Upper lobe of left lung (tissue), 6 donors: ENCODE measurements around the gene ATXN3. TPM values are rescaled to one million over a fixed set of nuclear protein-coding genes. Genes with fewer than 3 reads are reported as not detected.

Source experiments
- ATAC-seq, 2 donors: fragments of 200-7000 bp; cut with Tn5 transposase; one replicate each; pipeline ENCODE4 v1.9.1; 2022; ENCODE audit warnings: mild to moderate bottlenecking in 2 of 2, moderate library complexity in 2 of 2; ENCODE audit not compliant: low FRiP score in 2 of 2
- DNase-seq, 2 donors: peaks; one replicate each; pipeline ENCODE4 v3.0.0-alpha.2; 2019 to 2020
- H3K27ac ChIP-seq, 4 donors: fragments of 200-600 bp; sonication (generic); one replicate each; pipeline ENCODE4 v1.5.1; 2016 to 2019
- H3K27me3 ChIP-seq, 4 donors: fragments of 200-600 bp; sonication (generic); one replicate each; pipeline ENCODE4 v1.5.1; 2017 to 2019
- H3K36me3 ChIP-seq, 4 donors: fragments of 200-600 bp; sonication (generic); one replicate each; pipeline ENCODE4 v1.5.1; 2016 to 2019
- H3K4me1 ChIP-seq, 4 donors: fragments of 200-600 bp; sonication (generic); one replicate each; pipeline ENCODE4 v1.5.1; 2018 to 2019
- H3K4me3 ChIP-seq, 4 donors: fragments of 200-600 bp; sonication (generic); one replicate each; pipeline ENCODE4 v1.5.1; 2017 to 2019; ENCODE audit warnings: mild to moderate bottlenecking in 2 of 4, moderate library complexity in 1 of 4
- H3K9me3 ChIP-seq, 4 donors: fragments of 200-600 bp; sonication (generic); one replicate each; pipeline ENCODE4 v1.5.1; 2018 to 2019
- CTCF ChIP-seq, 6 experiments: fragments of 450-650 bp in 4 of 6; fragments of 200-600 bp in 2 of 6; sonication (generic) in 2 of 6; IDR thresholded peaks; one replicate each; pipeline ENCODE4 v1.5.1; 2016 to 2019; ENCODE audit warnings: antibody characterized with exemption in 6 of 6
- EP300 ChIP-seq, 4 donors: sonication (generic); formaldehyde crosslinking; IDR thresholded peaks; one replicate each; pipeline ENCODE4 v1.5.1; 2017; ENCODE audit warnings: antibody characterized with exemption in 4 of 4, control low read depth in 2 of 4
- POLR2A ChIP-seq, 4 donors: fragments of 450-650 bp; IDR thresholded peaks; one replicate each; pipeline ENCODE4 v1.5.1; 2016 to 2017; ENCODE audit warnings: antibody characterized with exemption in 4 of 4, mild to moderate bottlenecking in 2 of 4
- POLR2AphosphoS5 ChIP-seq, 2 donors: sonication (generic); formaldehyde crosslinking; IDR thresholded peaks; one replicate each; pipeline ENCODE4 v1.5.1; 2017; ENCODE audit warnings: antibody characterized with exemption in 2 of 2
- WGBS, 2 donors: methylation state at CpG; one replicate each; pipeline ENCODE4 v1.1.5; 2017 to 2018; 5-methylcytosine and 5-hydroxymethylcytosine counted together
- total RNA-seq, 6 donors: library from RNA; depleted of rRNA in 4 of 6; stranded (reverse); fragments of >200 nt in 4 of 6; gene quantifications; one replicate each; pipeline versions ENCODE4 v1.1.0 to v1.2.1, GENCODE V29; 2016 to 2021
- donor health status: DM: no; HTN: no; CAD: no; lungs with moderate emphysema.
- donor health status: DM: no; HTN: yes; CAD: no; lungs with severe emphysema.

ATXN3 gene
- total RNA-seq, 6 donors from 2014 or later, result 17.8 to 154 (median 31.6) TPM

- Histone ChIP-seq H3K4me1 (peaks cover 23 to 38% (median 28%) of the 10 kb centered on the region in 4 donors), H3K27ac (peak overlapping the region; percentile 95 to 99 (median 96)), H3K4me3 (peak overlapping the region; percentile 77 to 97 (median 90)), H3K36me3 (peaks cover 0 to 29% (median 5%) of the 10 kb centered on the region in 4 donors), H3K9me3 (no peaks in the 10 kb centered on the region), H3K27me3 (no peaks in the 10 kb centered on the region)
- TF ChIP-seq EP300 (IDR thresholded peaks at IDR 0.05), result no peak
- TF ChIP-seq POLR2A (IDR thresholded peaks at IDR 0.05), result no peak
- TF ChIP-seq POLR2AphosphoS5 (IDR thresholded peaks at IDR 0.05), result no peak
- no peak for TF ChIP-seq CTCF (IDR thresholded peaks at IDR 0.05)
- ATAC-seq, result peak; percentile 7 to 59
- DNase-seq, result no peak
- 0% methylated on average over 21 to 22 of the region's 22 CpGs for WGBS, 2 donors
These were observed 15.9 kb upstream of the ATXN3 start for GRCh38 chr14:92122351-92122677.

- Histone ChIP-seq H3K9me3 (no peaks in the 10 kb centered on the region), H3K4me3 (peak within 1 kb of the TSS; percentile 77 to 97 (median 90)), H3K4me1 (peaks cover 23 to 38% (median 28%) of the 10 kb centered on the region in 4 donors), H3K27me3 (no peaks in the 10 kb centered on the region), H3K27ac (peak within 1 kb of the TSS; percentile 95 to 99 (median 96)), H3K36me3 (peaks cover 0 to 26% (median 5%) of the 10 kb centered on the region in 4 donors)
- peak; percentile 95 to 97 for ATAC-seq
- peak; percentile 55 to 82 for TF ChIP-seq POLR2AphosphoS5 (IDR thresholded peaks at IDR 0.05)
- TF ChIP-seq EP300 (IDR thresholded peaks at IDR 0.05), result no peak
- TF ChIP-seq POLR2A (IDR thresholded peaks at IDR 0.05), result peak in 3 of 4 donors; percentile 63 to 86 (median 78)
- peak in 4 of 6 experiments; percentile 16 to 51 (median 32) for TF ChIP-seq CTCF (IDR thresholded peaks at IDR 0.05)
- WGBS, 2 donors, result 0 to 1% methylated on average over 26 to 55 of the region's 55 CpGs
- peak; percentile 86 to 93 for DNase-seq
These were observed 15.4 kb upstream of the ATXN3 start, which contains the start of the genes CPSF2 and NDUFB1 for GRCh38 chr14:92121670-92122350. TSS of gene CPSF2 (plus strand) at chr14:92121969. CDS start at chr14:92130985, 9,016 bp downstream. TSS of gene NDUFB1 (minus strand) at chr14:92121706. CDS start at chr14:92117637, 4,069 bp downstream.

GRCh38 chr14:92121207-92121669, 14.9 kb upstream of the ATXN3 start:
- ATAC-seq (peak; percentile 49 to 59), DNase-seq (peak in 1 of 2 donors; percentile 58)
- Histone ChIP-seq H3K4me3 (peak overlapping the region; percentile 77 to 97 (median 90)), H3K4me1 (peaks cover 23 to 38% (median 28%) of the 10 kb centered on the region in 4 donors), H3K27me3 (no peaks in the 10 kb centered on the region), H3K27ac (peak overlapping the region; percentile 95 to 99 (median 96)), H3K36me3 (peaks cover 0 to 20% (median 5%) of the 10 kb centered on the region in 4 donors), H3K9me3 (no peaks in the 10 kb centered on the region)
- TF ChIP-seq EP300 (IDR thresholded peaks at IDR 0.05) (no peak), POLR2A (IDR thresholded peaks at IDR 0.05) (no peak)
- 1% methylated on average over 36 of the region's 36 CpGs for WGBS, 2 donors

GRCh38 chr14:92109490-92109889, 3.1 kb upstream of the ATXN3 start:
- 80 to 82% methylated on average over 5 of the region's 5 CpGs for WGBS, 2 donors
- H3K9me3 ChIP-seq, result no peaks in the 10 kb centered on the region
- no peaks in the 10 kb centered on the region for H3K27me3 ChIP-seq
- H3K4me1 ChIP-seq, result peaks cover 8 to 17% (median 14%) of the 10 kb centered on the region in 4 donors
- H3K27ac ChIP-seq, result no peak overlapping the region
- H3K4me3 ChIP-seq, result no peak overlapping the region
- TF ChIP-seq CTCF (IDR thresholded peaks at IDR 0.05) (no peak), POLR2AphosphoS5 (IDR thresholded peaks at IDR 0.05) (no peak), POLR2A (IDR thresholded peaks at IDR 0.05) (no peak), EP300 (IDR thresholded peaks at IDR 0.05) (no peak)
- no peaks in the 10 kb centered on the region for H3K36me3 ChIP-seq
- ATAC-seq (no peak), DNase-seq (no peak)

- TF ChIP-seq POLR2A (IDR thresholded peaks at IDR 0.05) (no peak), EP300 (IDR thresholded peaks at IDR 0.05) (no peak), CTCF (IDR thresholded peaks at IDR 0.05) (no peak), POLR2AphosphoS5 (IDR thresholded peaks at IDR 0.05) (no peak)
- Histone ChIP-seq H3K4me3 (no peak overlapping the region), H3K9me3 (no peaks in the 10 kb centered on the region), H3K27ac (no peak overlapping the region), H3K36me3 (no peaks in the 10 kb centered on the region), H3K27me3 (no peaks in the 10 kb centered on the region), H3K4me1 (peaks cover 14 to 25% (median 22%) of the 10 kb centered on the region in 4 donors)
- WGBS, 2 donors, result 32% methylated on average over 11 of the region's 11 CpGs
- ATAC-seq (no peak), DNase-seq (no peak)
These were observed 2.2 kb upstream of the ATXN3 start for GRCh38 chr14:92108345-92109254.
